Activated naive CD4-positive, alpha-beta T cell treated with anti-CD3 and anti-CD28 coated beads, Interleukin-2, amount 50 U/mL, for 16 hours (primary cell): ENCODE results near the gene FCHSD2.
"Not testable (repeated sequence)": the region's sequence is repeated elsewhere in the genome, so short reads cannot be mapped to it uniquely, and the experiment has no call there.

ENCODE experiments used
- DNase-seq: peaks from one replicate; pipeline ENCODE4 v3.0.0-alpha.2; 2020

FCHSD2 gene

DNA sequence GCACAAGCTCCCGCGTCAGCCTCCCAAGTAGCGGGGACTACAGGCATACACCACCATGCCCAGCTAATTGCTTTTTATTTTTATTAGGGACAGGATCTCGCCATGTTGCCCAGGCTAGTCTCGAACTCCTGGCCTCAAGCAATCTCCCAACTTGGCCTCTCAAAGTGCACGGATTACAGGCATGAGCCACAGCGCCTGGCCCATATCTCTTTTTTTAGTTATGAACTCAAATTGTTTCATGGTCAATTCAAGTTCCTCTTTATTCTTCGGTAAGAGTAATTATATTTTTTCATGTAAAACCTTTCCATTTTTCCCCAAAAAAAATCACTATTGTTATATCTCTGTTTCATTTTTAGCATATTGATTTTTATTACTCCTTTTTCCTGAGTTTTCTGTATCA is 25.5 kb downstream of the FCHSD2 start:
- no peak for DNase-seq

DNA sequence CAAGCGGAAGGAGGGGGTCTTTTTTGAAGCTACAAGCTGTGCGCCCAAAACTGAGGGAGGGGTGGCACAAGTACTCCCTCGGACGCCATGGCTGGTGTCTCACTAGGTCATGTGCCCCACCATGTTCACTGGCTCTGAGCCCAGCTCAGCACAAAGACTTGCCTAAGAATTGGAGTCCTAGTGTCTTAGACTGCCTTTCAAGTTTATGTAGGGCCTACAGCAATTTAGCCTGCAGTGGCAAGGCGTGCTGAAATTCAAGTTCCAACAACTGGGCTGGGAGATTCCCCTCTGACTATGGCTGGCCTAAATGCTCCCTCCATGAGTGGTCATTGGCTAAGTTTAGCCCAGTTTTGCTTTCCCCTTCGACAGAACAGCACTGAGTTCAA is 27.3 kb downstream of the FCHSD2 start:
- no peak for DNase-seq

DNA sequence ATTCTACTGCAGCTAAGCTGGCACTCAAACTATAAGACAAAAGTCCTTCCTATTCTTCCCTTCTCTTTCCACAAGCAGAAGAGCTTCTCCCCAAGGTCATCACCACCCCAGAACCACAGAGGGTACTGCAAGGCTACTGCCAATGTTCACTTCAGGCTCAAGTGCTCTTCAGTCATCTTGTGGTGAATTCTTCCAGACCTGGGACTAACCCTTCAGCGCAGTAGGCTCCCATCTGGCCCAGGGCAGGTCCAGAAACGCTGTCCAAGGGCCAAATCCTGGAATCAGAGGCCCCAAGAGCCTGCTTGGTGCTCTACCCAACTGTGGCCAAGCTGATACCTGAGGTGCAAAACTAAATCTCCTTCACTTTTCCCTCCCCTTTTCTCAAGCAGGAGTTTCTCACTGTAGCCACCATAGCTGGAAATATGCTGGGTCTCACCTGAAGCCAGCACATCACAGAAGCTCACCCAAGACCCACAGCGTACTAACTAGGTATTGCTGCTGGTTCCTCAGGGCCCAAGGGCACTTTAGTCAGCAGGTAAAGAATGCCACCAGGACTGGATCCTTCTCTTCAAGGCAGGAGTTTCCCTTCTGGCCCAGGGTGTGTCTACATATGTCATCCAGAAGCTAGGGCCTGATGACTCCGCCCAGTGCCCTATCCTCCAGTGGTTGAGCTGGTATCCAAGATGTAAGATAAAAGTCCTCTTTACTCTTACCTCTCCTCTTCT is 27.8 kb downstream of the FCHSD2 start:
- no peak for DNase-seq

DNA sequence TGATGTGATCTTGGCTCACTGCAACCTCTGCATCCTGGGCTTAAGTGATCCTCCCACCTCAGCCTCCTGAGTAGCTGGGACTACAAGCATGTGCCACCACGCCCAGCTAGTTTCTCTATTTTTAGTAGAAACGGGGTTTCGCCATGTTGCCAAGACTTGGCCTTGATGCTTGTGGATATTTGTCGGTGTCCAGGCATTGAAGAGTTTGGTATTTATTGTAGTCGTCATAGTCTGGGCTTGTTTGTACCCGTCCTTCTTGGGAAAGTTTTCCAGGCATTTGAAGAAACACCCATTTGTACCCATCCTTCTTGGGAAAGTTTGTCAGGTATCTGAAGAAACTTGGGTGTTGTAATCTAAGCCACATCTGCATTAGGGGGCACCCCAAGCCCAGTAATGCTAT is 28.7 kb downstream of the FCHSD2 start:
- DNase-seq = no peak

DNA sequence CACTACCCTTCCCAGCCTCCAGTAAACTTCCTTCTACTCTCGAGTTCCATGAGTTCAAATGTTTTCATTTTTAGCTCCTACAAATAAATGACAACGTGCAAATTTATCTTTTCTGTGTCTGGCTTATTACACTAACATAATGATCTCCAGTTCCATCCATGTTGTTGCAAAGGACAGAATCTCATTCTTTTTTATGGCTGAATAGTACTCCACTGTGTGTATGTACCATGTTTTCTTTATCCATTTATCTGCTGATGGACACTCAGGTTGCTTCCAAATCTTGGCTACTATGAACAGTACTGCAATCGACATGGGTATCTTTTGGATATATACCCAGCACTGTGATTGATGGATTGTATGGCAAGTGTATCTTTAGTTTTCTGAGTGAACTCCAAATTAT is 34.5 kb downstream of the FCHSD2 start:
- DNase-seq = no peak

DNA sequence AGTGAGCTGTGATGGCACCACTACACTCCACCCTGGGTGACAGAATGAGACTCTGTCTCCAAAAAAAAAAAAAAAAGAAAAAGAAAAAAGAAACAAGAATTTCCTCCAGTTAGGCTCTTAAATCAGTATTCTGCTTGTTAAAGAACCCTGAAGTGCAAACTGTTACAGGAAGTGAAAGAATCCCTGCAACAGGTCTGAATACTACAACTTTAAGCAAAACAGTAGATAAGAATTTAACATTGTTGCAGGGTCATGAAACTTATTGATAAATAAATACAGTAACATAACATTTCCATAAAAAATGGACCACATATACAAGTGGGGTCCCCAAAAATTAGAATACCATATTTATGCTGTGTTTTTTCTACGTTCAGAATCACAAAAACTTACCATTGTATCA is 35.8 kb downstream of the FCHSD2 start:
- DNase-seq = no peak

DNA sequence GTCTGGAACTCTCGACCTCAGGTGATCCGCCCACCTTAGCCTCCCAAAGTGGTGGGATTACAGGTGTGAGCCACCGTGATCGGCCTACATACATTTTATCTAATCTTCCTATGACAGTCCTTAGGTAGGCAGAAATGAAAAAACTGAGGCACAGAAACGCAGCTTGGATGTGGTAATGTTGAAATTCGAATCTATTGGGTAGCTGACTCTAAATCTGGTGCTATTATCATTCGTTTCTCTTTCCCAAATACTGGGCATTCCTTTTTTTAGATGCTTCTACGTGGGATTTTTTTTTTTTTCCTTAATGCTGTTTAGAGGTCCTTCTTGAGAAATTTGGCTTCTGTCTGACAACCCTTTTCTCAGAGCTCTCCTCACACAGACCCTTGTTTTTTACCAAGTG is 41.5 kb downstream of the FCHSD2 start:
- DNase-seq = no peak

DNA sequence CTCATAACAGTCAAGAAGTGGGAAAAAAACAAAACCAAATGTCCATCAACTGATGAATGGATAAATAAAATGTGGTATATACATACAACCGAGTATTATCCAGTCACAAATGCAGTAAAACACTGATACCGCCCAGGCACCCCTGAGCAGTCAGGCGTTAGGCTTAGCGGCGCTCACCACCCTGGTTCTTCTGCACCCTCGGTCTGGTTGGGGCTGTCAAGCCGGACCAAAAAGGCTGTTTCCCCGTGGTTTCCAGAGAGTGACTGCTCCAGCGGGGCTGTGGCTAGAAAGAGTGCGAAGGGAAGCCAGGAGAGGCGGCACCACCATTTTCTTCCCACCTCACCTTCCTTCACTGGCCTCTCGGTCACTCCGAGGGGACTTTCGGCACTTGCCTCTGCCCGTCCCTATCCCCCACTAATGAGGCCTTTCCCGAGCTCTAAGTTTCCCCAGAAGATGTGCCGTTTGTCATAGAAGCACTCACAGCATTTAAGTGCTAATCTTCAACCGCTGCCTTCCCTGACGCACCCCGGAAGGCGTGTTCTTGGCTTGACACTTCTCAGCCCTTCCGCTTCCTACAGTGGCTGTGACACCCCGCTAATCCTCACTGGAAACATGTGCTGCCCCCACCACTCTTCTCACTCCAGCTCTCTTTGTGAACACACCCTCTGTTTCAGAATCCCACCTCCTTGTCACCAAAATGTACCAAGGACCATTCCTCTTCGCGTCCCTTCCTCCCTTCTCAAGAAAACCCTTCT is 42.4 kb downstream of the FCHSD2 start:
- no peak for DNase-seq

DNA sequence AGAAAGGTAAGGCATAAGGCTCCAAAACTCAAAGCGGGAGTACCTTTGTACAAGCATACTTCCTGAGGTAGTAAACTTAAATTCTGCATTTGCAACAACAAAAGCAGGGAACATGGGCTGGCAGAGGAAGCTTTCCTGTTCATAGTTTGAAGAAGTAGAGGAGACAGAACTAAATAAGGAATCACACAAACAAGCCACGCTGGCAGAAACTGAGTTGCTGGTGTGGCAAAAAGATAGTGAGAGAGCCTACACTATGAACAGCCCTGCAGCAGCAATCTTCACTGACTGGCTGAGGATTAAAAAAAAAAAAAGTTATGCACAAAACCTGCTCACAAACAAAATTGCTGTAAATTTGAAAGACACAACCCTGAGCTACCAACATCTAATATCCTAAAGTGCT is 46.5 kb downstream of the FCHSD2 start:
- DNase-seq = no peak

DNA sequence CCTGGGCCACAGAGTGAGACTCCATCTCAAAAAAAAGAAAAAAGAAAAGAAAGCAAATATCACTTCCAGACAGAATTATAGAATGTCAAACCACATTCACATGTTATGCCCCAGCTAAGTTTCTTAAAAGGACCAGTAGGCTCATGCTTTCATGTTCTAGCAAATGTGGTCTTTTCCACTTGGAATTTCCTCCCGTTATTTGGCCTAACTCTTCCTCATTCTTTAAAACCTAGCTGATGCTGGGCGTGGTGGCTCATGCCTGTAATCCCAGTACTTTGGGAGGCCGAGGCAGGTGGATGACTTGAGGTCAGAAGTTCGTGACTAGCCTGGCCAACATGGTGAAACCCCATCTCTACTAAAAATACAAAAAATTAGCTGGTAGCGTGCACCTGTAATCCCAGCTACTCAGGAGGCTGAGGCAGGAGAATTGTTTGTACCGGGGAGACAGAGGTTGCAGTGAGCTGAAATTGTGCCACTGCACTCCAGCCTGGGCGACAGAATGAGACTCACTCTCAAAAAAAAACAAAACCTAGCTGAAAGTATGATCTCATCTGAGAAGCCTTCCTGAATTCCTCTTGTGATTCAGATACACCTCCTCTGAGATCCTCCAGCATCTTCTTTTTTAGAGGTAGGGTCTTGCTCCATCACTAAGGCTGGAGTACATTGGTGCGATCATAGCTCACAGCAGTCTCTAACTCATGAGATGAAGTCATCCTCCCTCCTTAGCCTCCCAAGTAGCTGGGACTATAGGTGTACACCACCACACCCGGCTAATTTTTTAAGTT is 50.4 kb downstream of the FCHSD2 start:
- DNase-seq = no peak

DNA sequence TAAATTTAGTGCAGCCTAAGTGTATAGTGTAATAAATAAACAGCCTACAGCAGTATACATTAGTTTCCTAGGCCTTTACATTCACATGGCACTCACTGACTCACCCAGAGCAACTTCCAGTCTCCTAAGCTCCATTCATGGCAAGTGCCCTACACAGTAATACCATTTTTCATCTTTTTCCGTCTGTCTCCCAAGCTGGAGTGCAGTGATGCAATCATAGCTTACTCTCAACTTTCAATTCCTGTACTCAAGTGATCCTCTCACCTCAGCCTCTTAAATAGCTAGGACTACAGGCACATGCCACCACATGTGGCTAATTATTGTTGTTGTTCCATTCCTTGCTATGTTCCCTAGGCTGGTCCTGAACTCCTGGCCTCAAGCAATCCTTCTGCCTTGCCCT is 54.4 kb downstream of the FCHSD2 start:
- no peak for DNase-seq

DNA sequence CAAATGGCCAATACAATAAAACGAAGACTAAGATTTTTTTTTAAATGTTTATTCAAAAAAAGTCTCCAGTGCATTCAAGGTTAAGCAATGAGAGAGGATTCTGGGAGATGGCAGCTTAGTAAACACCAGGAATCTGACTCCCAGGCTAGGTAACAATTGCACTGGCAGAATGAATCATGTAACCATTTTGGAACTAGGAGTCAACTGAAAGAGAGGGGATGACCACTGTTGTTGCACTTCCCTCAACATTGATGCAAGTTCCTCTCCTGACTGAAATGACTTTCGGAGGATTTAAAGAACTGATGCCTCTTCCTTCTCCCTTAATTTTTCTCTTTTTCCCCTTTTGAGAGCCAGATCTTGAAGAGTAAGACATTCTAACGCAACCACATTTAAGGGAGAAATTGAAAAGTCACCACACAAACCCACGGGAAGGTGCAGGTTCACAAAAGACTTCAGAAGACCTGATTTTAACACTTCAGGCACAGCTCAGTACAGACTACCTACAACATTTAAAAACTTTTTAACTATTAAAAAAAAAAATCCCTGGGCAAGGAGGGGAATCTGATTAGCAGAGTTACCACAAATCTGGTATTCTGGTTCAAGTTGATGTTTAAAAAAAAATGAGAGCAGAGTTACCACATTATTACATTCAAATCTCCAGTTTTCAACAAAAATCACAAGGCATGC is 56.8 kb downstream of the FCHSD2 start:
- DNase-seq = no peak

DNA sequence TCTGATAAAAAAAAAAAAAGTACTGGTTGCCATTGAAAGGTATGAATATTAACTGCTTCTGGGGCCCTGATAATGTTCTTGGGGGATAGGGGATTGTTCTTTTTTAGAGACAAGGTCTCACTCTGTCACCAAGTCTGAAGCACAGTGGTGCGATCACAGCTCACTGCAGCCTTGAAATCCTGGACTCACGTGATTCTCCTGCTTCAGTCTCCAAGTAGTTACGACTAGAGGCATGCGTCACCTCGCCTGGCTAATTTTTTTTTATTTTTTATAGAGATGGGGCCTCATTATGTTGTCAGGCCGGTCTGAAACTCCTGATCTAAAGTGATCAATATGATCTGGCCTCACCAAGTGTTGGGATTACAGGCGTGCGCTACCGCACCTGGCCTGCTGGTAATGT is 63.5 kb downstream of the FCHSD2 start:
- no peak for DNase-seq

DNA sequence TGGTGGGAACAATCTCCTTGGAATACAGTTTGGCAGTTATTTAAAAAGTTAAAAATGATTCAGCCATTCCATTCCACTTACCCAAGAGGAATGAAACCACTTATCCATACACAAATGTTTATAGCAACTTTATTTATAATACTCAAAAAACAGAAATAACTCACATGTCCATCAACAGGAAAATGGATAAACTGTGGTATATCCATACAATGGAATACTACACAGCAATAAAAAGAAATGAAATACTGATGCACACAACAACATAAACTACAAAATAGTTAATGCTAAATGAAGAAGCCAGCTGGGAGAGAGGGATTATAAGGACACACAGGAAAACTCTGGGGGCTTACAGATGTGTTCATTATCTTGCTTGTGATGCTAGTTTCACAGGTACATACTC is 64.7 kb downstream of the FCHSD2 start:
- DNase-seq = no peak

DNA sequence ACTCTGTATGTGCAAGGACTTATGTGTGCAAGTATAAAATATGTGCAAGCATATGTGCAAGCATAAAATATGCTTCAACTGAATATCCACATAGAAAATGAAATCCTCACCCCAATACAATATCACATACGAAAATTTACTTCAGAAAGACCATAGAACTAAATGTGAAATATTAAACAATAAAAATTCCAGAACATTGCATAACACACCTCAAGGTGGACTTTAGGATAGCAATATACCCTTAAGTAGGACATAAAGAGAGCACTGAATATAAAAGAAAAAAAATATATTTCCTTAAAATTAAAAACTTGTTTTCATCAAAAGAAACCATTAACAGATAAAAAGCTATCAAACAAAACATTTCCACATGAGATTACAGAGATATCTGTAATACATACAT is 67.8 kb downstream of the FCHSD2 start:
- no peak for DNase-seq

DNA sequence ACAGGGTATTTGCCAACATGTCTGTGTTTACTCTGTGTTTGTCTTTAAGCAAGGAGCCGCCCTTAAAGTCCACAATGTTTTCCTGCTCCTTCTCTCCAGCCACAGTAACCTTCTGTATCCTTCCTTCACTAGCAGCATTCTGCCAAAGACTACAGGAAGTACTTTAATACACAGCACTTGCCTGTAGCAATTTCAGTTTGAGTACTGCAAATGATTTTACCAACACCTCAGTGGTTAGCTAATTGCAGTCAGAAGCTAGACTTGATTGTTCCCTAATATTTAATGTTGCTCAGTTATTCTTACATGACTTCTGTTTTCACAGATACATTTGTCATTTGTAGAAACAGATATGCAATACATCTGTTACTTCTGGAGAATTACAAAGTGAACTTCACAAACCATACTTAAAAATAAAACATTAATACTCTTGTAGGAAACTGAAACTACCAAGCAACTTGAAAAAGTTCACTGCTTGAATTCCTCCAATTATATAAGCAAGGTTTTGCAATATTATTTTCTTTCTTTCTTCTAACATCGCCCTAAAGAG is 69.1 kb downstream of the FCHSD2 start:
- no peak for DNase-seq

DNA sequence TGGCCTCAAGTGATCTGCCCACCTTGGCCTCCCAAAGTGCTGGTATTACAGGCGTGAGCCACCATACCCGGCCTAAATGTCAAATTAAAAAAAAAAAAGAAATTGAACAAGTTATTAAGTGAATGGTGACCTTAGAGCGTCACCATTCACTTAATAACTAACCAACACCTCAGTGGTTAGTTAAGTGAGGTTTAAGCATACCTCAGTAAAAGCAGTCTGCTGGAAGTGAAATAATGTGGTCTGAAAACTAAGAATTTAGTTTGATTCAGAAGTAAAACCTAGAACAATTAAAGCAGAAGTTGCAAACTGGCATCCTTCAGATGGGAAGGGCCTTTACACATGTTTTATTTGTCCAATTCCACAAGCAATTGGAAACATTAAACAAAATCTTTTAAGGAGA is 71.5 kb downstream of the FCHSD2 start:
- DNase-seq = no peak

DNA sequence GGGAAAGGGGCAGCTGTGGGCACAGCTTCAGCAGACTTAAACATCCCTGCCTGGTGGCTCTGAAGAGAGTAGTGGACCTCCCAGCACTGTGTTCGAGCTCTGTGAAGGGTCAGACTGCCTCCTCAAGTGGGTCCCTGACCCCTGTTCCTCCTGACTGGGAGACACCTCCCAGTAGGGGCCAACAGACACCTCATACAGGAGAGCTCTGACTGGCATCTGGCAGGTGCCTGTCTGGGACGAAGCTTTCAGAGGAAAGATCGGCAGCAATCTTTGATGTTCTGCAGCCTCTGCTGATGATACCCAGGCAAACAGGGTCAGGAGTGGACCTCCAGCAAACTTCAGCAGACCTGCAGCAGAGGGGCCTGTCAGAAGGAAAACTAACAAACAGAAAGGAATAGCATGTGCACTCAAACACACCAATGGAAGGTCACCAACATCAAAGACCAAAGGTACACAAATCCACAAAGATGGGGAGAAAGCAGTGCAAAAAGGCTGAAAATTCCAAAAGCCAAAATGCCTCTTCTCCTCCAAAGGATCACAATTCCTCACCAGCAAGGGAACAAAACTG is 80.2 kb downstream of the FCHSD2 start:
- not testable (repeated sequence) for DNase-seq

DNA sequence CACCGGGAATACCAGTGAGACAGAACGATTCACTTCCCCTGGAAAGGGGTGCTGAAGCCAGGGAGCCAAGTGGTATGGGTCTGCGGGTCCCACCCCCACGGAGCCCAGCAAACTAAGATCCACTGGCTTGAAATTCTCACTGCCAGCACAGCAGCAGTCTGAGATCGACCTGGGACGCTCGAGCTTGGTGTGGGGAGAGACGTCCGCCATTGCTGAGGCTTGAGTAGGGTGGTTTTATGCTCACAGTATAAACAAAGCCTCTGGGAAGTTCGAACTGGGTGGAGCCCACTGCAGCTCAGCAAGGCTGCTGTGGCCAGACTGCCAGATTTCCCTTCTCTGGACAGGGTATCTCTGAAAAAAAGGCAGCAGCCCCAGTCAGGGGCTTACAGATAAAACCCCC is 80.7 kb downstream of the FCHSD2 start:
- DNase-seq = not testable (repeated sequence)

DNA sequence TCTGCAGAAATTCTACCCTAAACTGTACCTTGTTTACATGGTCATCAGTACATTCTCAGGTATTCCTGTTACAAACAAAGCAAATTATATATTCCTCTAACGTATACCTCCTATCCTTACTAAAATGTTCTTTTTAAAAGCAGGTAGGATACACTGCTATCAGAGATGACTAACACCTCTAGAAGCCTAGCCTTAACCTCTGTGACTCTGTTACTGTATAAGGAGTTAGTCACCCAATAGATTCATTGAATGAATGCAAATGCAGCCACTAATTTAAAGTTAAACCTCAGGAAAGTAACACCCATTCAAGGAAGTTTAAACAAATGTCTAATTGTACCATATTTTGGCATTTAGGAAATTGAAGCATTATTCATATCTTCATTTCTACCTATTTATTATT is 82.2 kb downstream of the FCHSD2 start:
- DNase-seq = no peak

DNA sequence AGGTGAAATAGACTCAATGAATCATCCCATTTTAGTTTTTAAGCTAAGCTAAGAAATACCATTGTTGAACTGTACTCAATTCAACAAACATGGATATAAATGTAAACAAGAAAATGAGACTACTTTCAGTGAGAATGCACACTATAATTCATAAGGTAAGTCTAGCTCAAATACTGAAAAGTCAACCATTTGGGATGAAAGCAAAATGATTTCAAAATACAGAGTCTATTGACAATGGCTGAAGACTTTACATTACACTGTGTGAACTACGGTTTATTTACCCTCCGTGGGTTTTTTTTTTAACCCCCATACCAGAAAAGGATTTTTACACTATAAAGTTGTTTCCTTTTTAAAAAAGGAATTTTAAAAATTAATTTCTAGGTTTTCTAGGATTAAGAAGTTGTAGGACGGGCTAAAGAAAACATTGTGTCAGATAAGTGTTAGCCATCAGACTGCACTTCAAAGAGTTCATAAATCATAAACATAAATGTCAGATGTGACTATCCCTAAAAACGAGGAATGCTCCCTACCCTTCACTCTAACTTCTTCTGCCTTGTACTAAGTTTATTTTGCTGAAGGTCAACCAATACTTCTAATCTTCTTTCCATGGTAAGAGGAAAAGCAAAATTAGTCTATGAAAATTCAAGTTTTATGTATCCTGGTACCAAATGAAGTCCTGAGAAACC is 83.0 kb downstream of the FCHSD2 start:
- no peak for DNase-seq
